ENCODE results near the gene LGALSL. TPM values are rescaled to one million over a fixed set of nuclear protein-coding genes. Genes with fewer than 3 reads are reported as not detected.
A peak's percentile ranks its signal among the peaks of the same experiment; 100 is the strongest.

Gene LGALSL
- total and polyA plus RNA-seq, 2 of the 13 experiments (the other 11 are each of a cell fraction or from before 2014, with no cell fraction given): 15.4 to 20.0 TPM

- FAIRE-seq (no peak), ATAC-seq (no peak), DNase-seq (ENCODE audit: low spot score) (no peak)
- Histone ChIP-seq H3K9ac (ENCODE audit: insufficient read depth, low read depth, low read length) (no peak overlapping the region), H3K27ac (ENCODE audit: extremely low read length, insufficient read depth, low read length) (no peak overlapping the region), H4K20me1 (ENCODE audit: insufficient read depth, low read length) (no peaks in the 10 kb centered on the region), H3K4me3 (replicated peaks in 1 of 3; ENCODE audit: insufficient read depth in 1 of 3, low read depth in 2 of 3, low read length in 3 of 3) (no peak overlapping the region), H3K4me1 (ENCODE audit: insufficient read depth, low read length) (0 out of 2 replicates have a peak, but pooled peaks cover 6% of the 10 kb centered on the region), H3K79me2 (ENCODE audit: insufficient read depth, low read length) (no peaks in the 10 kb centered on the region), H3K4me2 (ENCODE audit: low read depth, low read length) (no peak overlapping the region), H2AFZ (ENCODE audit: low read length) (no peak overlapping the region), H3K9me3 (ENCODE audit: low read length) (no peaks in the 10 kb centered on the region), H3K36me3 (replicated peaks in 1 of 2; ENCODE audit: control insufficient read depth in 1 of 2, insufficient read depth in 2 of 2, low read length in 2 of 2) (no peaks in the 10 kb centered on the region), H3K27me3 (ENCODE audit: control insufficient read depth in 1 of 2, insufficient read depth in 2 of 2, low read length in 2 of 2) (peaks cover 0 to 6% of the 10 kb centered on the region in 2 experiments; a peak in 2 of 5 replicates)
- in situ Hi-C loops (cut with HindIII; ENCODE audit: extremely low pct_ligation_motif_present, low pct_unique_long_range_greater_than_20kb): no loop called here
- intact Hi-C loops (cut with micrococcal nuclease; ENCODE audit: unreplicated experiment): no loop called here
- POLR2A ChIA-PET: no interaction called here
- no TSS peak for BruUV-seq (replicated peaks)
- CTCF ChIA-PET (ENCODE audit: low intra/inter-chr PET ratio, low total read pairs): no interaction called here
- 0 out of 2 replicates have a peak, but pooled peaks have one; percentile 13 for TF ChIP-seq CEBPB (IDR thresholded peaks at IDR 0.05; ENCODE audit: borderline replicate concordance, low read depth, low read length)
- TF ChIP-seq ZNF10 (CRISPR knock-in tag; IDR thresholded peaks at IDR 0.05; ENCODE audit: borderline replicate concordance, low read depth): no peak
- 41% methylated on average over 2 of the region's 2 CpGs for WGBS (ENCODE audit: low lambda C conversion rate)
Observed at GRCh38 chr2:64419596-64420165, 34.3 kb upstream of the LGALSL start.

- no peak overlapping the region for H3K9ac ChIP-seq (ENCODE audit: insufficient read depth, low read depth, low read length)
- H4K20me1 ChIP-seq (ENCODE audit: insufficient read depth, low read length): no peaks in the 10 kb centered on the region
- no peak for ATAC-seq
- no peaks in the 10 kb centered on the region for H3K79me2 ChIP-seq (ENCODE audit: insufficient read depth, low read length)
- intact Hi-C loops (cut with micrococcal nuclease; ENCODE audit: unreplicated experiment) (no loop called here), in situ Hi-C loops (cut with HindIII; ENCODE audit: extremely low pct_ligation_motif_present, low pct_unique_long_range_greater_than_20kb) (no loop called here)
- peaks cover 0 to 6% of the 10 kb centered on the region in 2 experiments; a peak in 2 of 5 replicates for H3K27me3 ChIP-seq (ENCODE audit: control insufficient read depth in 1 of 2, insufficient read depth in 2 of 2, low read length in 2 of 2)
- H3K4me2 ChIP-seq (ENCODE audit: low read depth, low read length): no peak overlapping the region
- no peaks in the 10 kb centered on the region for H3K36me3 ChIP-seq (replicated peaks in 1 of 2; ENCODE audit: control insufficient read depth in 1 of 2, insufficient read depth in 2 of 2, low read length in 2 of 2)
- CTCF ChIA-PET (ENCODE audit: low intra/inter-chr PET ratio, low total read pairs): no interaction called here
- H3K4me1 ChIP-seq (ENCODE audit: insufficient read depth, low read length): peaks cover 6% of the 10 kb centered on the region; the same call in 1 of the 2 replicates
- POLR2A ChIA-PET: interaction anchor here (0.9 kb wide), 1 partner anchor 32 kb away, joined by 3 read pairs; no protein-coding TSS in a partner anchor
- no peak overlapping the region for H3K27ac ChIP-seq (ENCODE audit: extremely low read length, insufficient read depth, low read length)
- no peak overlapping the region for H2AFZ ChIP-seq (ENCODE audit: low read length)
- no peak overlapping the region for H3K4me3 ChIP-seq (replicated peaks in 1 of 3; ENCODE audit: insufficient read depth in 1 of 3, low read depth in 2 of 3, low read length in 3 of 3)
- FAIRE-seq: no peak
- no peaks in the 10 kb centered on the region for H3K9me3 ChIP-seq (ENCODE audit: low read length)
- BruUV-seq (replicated peaks): no TSS peak
- DNase-seq (ENCODE audit: low spot score): no peak
- no peak for TF ChIP-seq PHF20 (CRISPR knock-in tag; IDR thresholded peaks at IDR 0.05)
- TF ChIP-seq DPF2 (CRISPR knock-in tag; IDR thresholded peaks at IDR 0.05; ENCODE audit: borderline replicate concordance, low read depth): no peak
- no peak for TF ChIP-seq ZNF709 (CRISPR knock-in tag; IDR thresholded peaks at IDR 0.05)
- no peak for TF ChIP-seq UBTF (CRISPR knock-in tag; IDR thresholded peaks at IDR 0.05)
- no peak for TF ChIP-seq HNRNPH1 (optimal IDR thresholded peaks at IDR 0.05; ENCODE audit: low read depth, low read length)
- TF ChIP-seq POLR2AphosphoS5 (IDR thresholded peaks at IDR 0.05; ENCODE audit: low read depth, low read length): no peak
- TF ChIP-seq ZEB1 (IDR thresholded peaks at IDR 0.05; ENCODE audit: insufficient replicate concordance, low read depth): no peak
- no peak for TF ChIP-seq ZNF720 (CRISPR knock-in tag; IDR thresholded peaks at IDR 0.05)
- TF ChIP-seq CBX5 (CRISPR knock-in tag; IDR thresholded peaks at IDR 0.05; ENCODE audit: borderline replicate concordance): no peak
- TF ChIP-seq ZNF362 (CRISPR knock-in tag; IDR thresholded peaks at IDR 0.05; ENCODE audit: borderline replicate concordance): no peak
- TF ChIP-seq KDM2A (CRISPR knock-in tag; IDR thresholded peaks at IDR 0.05; ENCODE audit: borderline replicate concordance, low read depth): no peak
- no peak for TF ChIP-seq THAP8 (CRISPR knock-in tag; IDR thresholded peaks at IDR 0.05; ENCODE audit: borderline replicate concordance)
- TF ChIP-seq ZC3H13 (CRISPR knock-in tag; IDR thresholded peaks at IDR 0.05): no peak
Observed at GRCh38 chr2:64420677-64421076, 33.3 kb upstream of the LGALSL start.
